Stimulated activated CD8-positive, alpha-beta memory T cell treated with anti-CD3 and anti-CD28 coated beads, Interleukin-12 subunit alpha, Interleukin-12 subunit beta, amount 100 ng/mL, for 4 hours (primary cell): ENCODE results near the gene CD207.
"Not testable (repeated sequence)": the region's sequence is repeated elsewhere in the genome, so short reads cannot be mapped to it uniquely, and the experiment has no call there.

Experiments
- DNase-seq: peaks from one replicate; pipeline ENCODE4 v3.0.0-alpha.2; 2020; ENCODE audit warnings: low read depth

Gene CD207

GRCh38 chr2:70835643-70836042 is at the start of gene CD207:
TSS of gene CD207 (minus strand) at chr2:70835816. CDS start at chr2:70835776, 40 bp downstream.
- no peak for DNase-seq

GRCh38 chr2:70878543-70878942 is 42.9 kb upstream of the CD207 start:
- DNase-seq, result not testable (repeated sequence)

GRCh38 chr2:70876138-70876537 is 40.5 kb upstream of the CD207 start:
- DNase-seq, result not testable (repeated sequence)

- DNase-seq, result no peak
These were observed 37.9 kb upstream of the CD207 start for GRCh38 chr2:70873541-70873940.

- DNase-seq, result peak; percentile 58
These were observed 36.0 kb upstream of the CD207 start for GRCh38 chr2:70871398-70872211.

GRCh38 chr2:70870790-70871189 is 35.2 kb upstream of the CD207 start:
- DNase-seq, result no peak

GRCh38 chr2:70868970-70869369 is 33.4 kb upstream of the CD207 start:
- no peak for DNase-seq

GRCh38 chr2:70861777-70862625 is 26.4 kb upstream of the CD207 start:
- DNase-seq, result peak; percentile 31

- DNase-seq, result no peak
These were observed 20.1 kb upstream of the CD207 start for GRCh38 chr2:70855667-70856066.

GRCh38 chr2:70854411-70854810 is 18.8 kb upstream of the CD207 start:
- DNase-seq, result no peak

- DNase-seq, result no peak
These were observed 17.2 kb upstream of the CD207 start for GRCh38 chr2:70852824-70853223.

- DNase-seq, result peak; percentile 7
These were observed 16.1 kb upstream of the CD207 start for GRCh38 chr2:70851704-70852103.

- DNase-seq, result no peak
These were observed 15.3 kb upstream of the CD207 start for GRCh38 chr2:70850925-70851324.

- DNase-seq, result no peak
These were observed 6.8 kb upstream of the CD207 start for GRCh38 chr2:70842401-70842800.

GRCh38 chr2:70837980-70838925 is 2.6 kb upstream of the CD207 start:
- DNase-seq, result no peak

GRCh38 chr2:70834881-70835280 is 735 bp downstream of the CD207 start:
- no peak for DNase-seq

GRCh38 chr2:70834106-70834505 is 1.5 kb downstream of the CD207 start:
- no peak for DNase-seq

GRCh38 chr2:70833246-70833645 is 2.4 kb downstream of the CD207 start:
- DNase-seq, result no peak

GRCh38 chr2:70832386-70832785 is 3.2 kb downstream of the CD207 start:
- DNase-seq, result no peak

GRCh38 chr2:70831861-70832260 is 3.8 kb downstream of the CD207 start:
- no peak for DNase-seq

- DNase-seq, result no peak
These were observed 5.2 kb downstream of the CD207 start for GRCh38 chr2:70830366-70830765.

GRCh38 chr2:70829916-70830315 is 5.7 kb downstream of the CD207 start:
- DNase-seq, result no peak
